Measurements from ENCODE around the gene COL4A2. TPM values are rescaled to one million over a fixed set of nuclear protein-coding genes. Genes with fewer than 3 reads are reported as not detected.

The COL4A2 gene
- total RNA-seq, 4 donors from 2014 or later: 43.0 to 72.7 (median 53.5) TPM

DNA sequence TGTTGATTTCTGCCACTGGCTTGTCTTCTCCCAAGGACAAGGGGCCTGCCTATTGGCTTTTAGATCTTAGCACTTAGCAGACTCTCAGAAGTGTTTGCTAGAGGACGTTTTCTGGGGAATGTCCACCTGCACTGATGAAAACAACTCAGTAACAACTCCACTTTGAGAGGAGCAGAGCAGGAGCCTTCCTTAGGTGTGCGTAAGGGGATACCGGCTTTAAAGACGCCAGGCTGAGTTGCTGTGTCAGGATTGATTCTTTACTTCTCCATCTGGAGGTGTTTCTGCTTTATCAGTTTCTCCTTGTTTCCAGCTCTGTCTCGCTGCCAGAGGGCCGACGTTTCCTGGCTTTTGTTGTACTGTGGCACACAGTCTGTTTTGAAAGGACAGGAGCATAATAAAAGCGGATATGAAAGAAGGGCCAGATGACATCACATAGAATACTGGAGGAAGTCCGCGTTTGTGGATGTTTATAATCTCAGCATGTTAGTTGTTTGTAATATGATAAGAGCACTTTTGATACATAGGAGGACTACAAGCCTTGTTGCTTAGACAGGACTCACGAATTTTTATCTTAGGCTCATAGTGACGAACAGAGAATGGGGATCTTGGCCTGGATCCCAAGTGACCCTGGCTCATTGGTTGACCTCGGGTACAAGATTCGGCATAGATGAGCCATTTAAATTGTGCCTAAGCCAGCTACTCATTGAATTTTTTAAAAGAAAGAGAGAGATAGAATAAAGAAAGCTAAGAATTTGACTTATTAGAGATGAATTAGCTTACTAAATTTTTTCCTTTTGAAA, 34.6 kb downstream of the COL4A2 start:
- Histone ChIP-seq H3K4me3 (peak overlapping the region; percentile 7), H3K27me3 (no peaks in the 10 kb centered on the region), H3K9me3 (no peaks in the 10 kb centered on the region), H3K27ac (peak overlapping the region; percentile 78), H3K36me3 (no peaks in the 10 kb centered on the region), H3K4me1 (peaks cover 53% of the 10 kb centered on the region)
- no peak for TF ChIP-seq POLR2AphosphoS5 (IDR thresholded peaks at IDR 0.05)
- TF ChIP-seq, protein P1, sequence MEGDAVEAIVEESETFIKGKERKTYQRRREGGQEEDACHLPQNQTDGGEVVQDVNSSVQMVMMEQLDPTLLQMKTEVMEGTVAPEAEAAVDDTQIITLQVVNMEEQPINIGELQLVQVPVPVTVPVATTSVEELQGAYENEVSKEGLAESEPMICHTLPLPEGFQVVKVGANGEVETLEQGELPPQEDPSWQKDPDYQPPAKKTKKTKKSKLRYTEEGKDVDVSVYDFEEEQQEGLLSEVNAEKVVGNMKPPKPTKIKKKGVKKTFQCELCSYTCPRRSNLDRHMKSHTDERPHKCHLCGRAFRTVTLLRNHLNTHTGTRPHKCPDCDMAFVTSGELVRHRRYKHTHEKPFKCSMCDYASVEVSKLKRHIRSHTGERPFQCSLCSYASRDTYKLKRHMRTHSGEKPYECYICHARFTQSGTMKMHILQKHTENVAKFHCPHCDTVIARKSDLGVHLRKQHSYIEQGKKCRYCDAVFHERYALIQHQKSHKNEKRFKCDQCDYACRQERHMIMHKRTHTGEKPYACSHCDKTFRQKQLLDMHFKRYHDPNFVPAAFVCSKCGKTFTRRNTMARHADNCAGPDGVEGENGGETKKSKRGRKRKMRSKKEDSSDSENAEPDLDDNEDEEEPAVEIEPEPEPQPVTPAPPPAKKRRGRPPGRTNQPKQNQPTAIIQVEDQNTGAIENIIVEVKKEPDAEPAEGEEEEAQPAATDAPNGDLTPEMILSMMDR (IDR thresholded peaks at IDR 0.05): no peak
- no peak for TF ChIP-seq POLR2A (IDR thresholded peaks at IDR 0.05)
- no peak for TF ChIP-seq EP300 (IDR thresholded peaks at IDR 0.05)
- DNase-seq (ENCODE audit: low spot score in 2 of 2): no peak
- WGBS: 66% methylated on average over 14 of the region's 14 CpGs

DNA sequence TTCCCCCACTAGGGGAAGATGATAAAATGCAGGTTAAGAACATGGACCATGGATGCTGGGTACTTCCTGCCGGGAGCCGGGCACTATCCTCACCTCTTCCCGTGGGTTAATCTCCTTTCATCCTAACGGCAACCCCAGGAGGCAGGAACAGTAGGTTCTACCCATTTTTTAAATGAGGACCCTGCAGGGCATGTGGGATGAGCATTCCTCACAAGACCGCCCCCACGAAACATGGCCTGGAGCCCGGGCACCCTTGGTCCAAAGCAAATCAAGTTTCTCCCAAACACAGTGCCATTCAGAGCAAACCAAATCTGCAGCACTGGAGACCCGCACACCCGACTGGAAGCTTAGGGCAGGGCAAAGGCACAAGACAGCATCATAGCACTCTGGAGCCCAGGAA, 35.4 kb downstream of the COL4A2 start:
- H3K27me3 ChIP-seq: no peaks in the 10 kb centered on the region
- H3K4me1 ChIP-seq: peaks cover 61% of the 10 kb centered on the region
- no peak overlapping the region for H3K4me3 ChIP-seq
- no peaks in the 10 kb centered on the region for H3K36me3 ChIP-seq
- TF ChIP-seq, protein P1 (IDR thresholded peaks at IDR 0.05): no peak
- no peak for TF ChIP-seq POLR2A (IDR thresholded peaks at IDR 0.05)
- TF ChIP-seq POLR2AphosphoS5 (IDR thresholded peaks at IDR 0.05): no peak
- TF ChIP-seq EP300 (IDR thresholded peaks at IDR 0.05): no peak
- H3K9me3 ChIP-seq: no peaks in the 10 kb centered on the region
- H3K27ac ChIP-seq: no peak overlapping the region
- 74% methylated on average over 7 of the region's 9 CpGs for WGBS
- no peak for DNase-seq (ENCODE audit: low spot score in 2 of 2)

DNA sequence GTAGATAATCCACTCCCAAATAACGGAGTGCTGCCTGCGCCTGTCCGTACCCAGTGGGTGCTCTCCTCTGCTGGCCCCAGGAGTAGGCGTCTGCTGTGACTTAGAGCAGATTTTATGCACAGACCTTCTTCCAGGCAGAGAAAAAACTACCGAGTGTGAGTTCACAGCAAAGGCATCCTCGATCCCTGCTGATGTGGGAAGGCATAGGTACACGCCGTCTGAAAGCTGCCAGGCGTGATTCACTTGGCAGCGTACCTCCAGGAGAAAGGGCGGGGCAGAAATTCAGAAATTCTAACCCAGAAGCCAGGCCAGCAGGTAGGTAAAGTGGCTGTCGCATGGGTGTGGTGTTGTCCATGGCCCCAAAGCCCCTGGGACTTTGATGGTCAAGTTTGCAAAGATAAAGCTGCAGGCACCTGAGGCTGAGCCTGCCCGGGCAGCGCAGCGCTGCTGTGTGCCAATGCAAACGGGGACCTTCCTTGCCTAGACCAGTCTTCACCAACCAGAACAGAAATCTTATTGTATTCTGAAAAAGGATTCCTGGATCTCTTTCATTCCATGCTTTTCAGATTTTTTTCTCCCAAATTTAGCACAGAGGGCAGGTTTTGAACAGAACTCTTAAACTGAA, 36.3 kb downstream of the COL4A2 start:
- Histone ChIP-seq H3K27me3 (no peaks in the 10 kb centered on the region), H3K4me3 (no peak overlapping the region), H3K27ac (peak overlapping the region; percentile 35), H3K9me3 (no peaks in the 10 kb centered on the region), H3K36me3 (no peaks in the 10 kb centered on the region), H3K4me1 (peaks cover 62% of the 10 kb centered on the region)
- 65% methylated on average over 16 of the region's 16 CpGs for WGBS
- DNase-seq (ENCODE audit: low spot score in 2 of 2): no peak
- peak; percentile 80 for TF ChIP-seq EP300 (IDR thresholded peaks at IDR 0.05)
- TF ChIP-seq POLR2AphosphoS5 (IDR thresholded peaks at IDR 0.05): peak in 1 of 3 donors; percentile 29
- TF ChIP-seq, protein P1 (IDR thresholded peaks at IDR 0.05): no peak

DNA sequence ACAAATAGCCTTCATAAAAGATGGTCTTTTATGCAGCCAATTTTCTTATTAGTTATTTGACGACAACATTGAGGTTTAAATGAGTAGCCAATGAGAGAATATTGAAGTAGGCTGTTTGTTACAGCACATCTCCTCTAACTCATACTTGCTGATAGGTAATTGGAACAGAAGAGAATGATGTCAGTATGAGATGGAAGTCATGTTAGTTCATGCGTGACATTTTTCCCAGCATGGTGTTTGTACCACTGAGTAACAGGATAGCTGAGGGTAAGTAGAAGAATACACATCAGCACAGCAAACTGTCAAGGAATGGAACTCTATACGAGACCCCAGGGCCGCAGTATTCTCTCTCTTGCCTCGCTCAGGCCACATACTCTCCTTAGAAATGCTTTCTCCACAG, 37.2 kb downstream of the COL4A2 start:
- 84% methylated on average over 5 of the region's 5 CpGs for WGBS
- Histone ChIP-seq H3K9me3 (no peaks in the 10 kb centered on the region), H3K27me3 (no peaks in the 10 kb centered on the region), H3K36me3 (no peaks in the 10 kb centered on the region), H3K4me1 (peaks cover 67% of the 10 kb centered on the region), H3K27ac (peak overlapping the region; percentile 35), H3K4me3 (no peak overlapping the region)
- DNase-seq (ENCODE audit: low spot score in 2 of 2): no peak
- TF ChIP-seq, protein P1 (IDR thresholded peaks at IDR 0.05): no peak

DNA sequence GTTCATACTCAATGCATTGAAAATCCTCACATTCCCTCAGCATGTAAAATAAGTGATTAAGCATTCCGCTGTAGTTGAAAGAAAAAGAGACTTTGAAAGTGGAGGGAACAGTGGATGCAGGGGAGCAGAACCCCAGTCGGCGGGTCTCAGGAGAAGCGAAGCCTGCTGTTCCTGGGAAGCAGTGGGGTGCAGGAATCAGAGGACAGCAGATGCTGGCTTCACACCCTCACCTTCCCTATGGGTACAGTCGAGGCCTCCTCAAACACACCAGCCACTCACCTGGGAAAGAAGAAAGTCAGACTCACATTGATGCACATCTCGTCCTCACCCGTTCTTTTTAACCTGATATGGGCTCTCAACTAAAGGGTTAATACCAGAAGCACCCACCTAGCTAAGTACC, 38.2 kb downstream of the COL4A2 start:
- DNase-seq (ENCODE audit: low spot score in 2 of 2): no peak
- no peak for TF ChIP-seq POLR2AphosphoS5 (IDR thresholded peaks at IDR 0.05)
- no peak for TF ChIP-seq EP300 (IDR thresholded peaks at IDR 0.05)
- TF ChIP-seq, protein P1 (IDR thresholded peaks at IDR 0.05): no peak
- TF ChIP-seq POLR2A (IDR thresholded peaks at IDR 0.05): no peak
- H3K36me3 ChIP-seq: no peaks in the 10 kb centered on the region
- no peaks in the 10 kb centered on the region for H3K27me3 ChIP-seq
- H3K9me3 ChIP-seq: no peaks in the 10 kb centered on the region
- H3K27ac ChIP-seq: no peak overlapping the region
- WGBS: 91% methylated on average over 7 of the region's 7 CpGs
- no peak overlapping the region for H3K4me3 ChIP-seq
- H3K4me1 ChIP-seq: peaks cover 62% of the 10 kb centered on the region

All from suprapubic skin (tissue), 4 donors.